Osteoblast (primary cell): ENCODE measurements around the gene RPA3. TPM values are rescaled to one million over a fixed set of nuclear protein-coding genes. Genes with fewer than 3 reads are reported as not detected.

ENCODE experiments used
- DNase-seq: peaks from one replicate; pipeline ENCODE4 v3.0.0; 2011; ENCODE audit warnings: low spot score, mixed read lengths; ENCODE audit not compliant: insufficient read length; ENCODE audit errors: missing footprints
- H2AFZ ChIP-seq: 2 replicates; pipeline ENCODE4 v1.6.0; 2011; ENCODE audit warnings: mild to moderate bottlenecking, low read length
- H3K27ac ChIP-seq: 2 replicates; pipeline ENCODE4 v1.5.1; 2011; ENCODE audit warnings: mild to moderate bottlenecking, low read depth, low read length, moderate library complexity
- H3K27me3 ChIP-seq: 2 replicates; pipeline ENCODE4 v1.6.0; 2012; ENCODE audit warnings: mild to moderate bottlenecking, control low read depth, inconsistent platforms, low read length, moderate library complexity; ENCODE audit not compliant: insufficient read depth
- H3K36me3 ChIP-seq: 2 replicates; pipeline ENCODE4 v1.5.1; 2011; ENCODE audit warnings: mild to moderate bottlenecking, low read length, control low read depth, moderate library complexity; ENCODE audit not compliant: insufficient read depth
- H3K4me1 ChIP-seq: 2 replicates; pipeline ENCODE4 v1.5.1; 2011; ENCODE audit warnings: mild to moderate bottlenecking, low read length, control low read depth, moderate library complexity; ENCODE audit not compliant: insufficient read depth
- H3K4me2 ChIP-seq: 2 replicates; pipeline ENCODE4 v1.6.0; 2011; ENCODE audit warnings: mild to moderate bottlenecking, low read length; ENCODE audit not compliant: insufficient read depth
- H3K4me3 ChIP-seq: fragments of 200-600 bp; sonication (generic); 3 replicates; pipeline ENCODE4 v1.5.1; 2012; ENCODE audit warnings: mild to moderate bottlenecking, low read length, inconsistent platforms; ENCODE audit not compliant: insufficient read depth
- H3K79me2 ChIP-seq: 2 replicates; pipeline ENCODE4 v1.6.0; 2012; ENCODE audit warnings: mild to moderate bottlenecking, low read length, control low read depth, inconsistent platforms; ENCODE audit not compliant: insufficient read depth
- H3K9me3 ChIP-seq: 2 replicates; pipeline ENCODE4 v1.5.1; 2011; ENCODE audit warnings: low read depth, low read length, control low read depth
- H4K20me1 ChIP-seq: 2 replicates; pipeline ENCODE4 v1.6.0; 2012; ENCODE audit warnings: mild to moderate bottlenecking, low read length, control low read depth; ENCODE audit not compliant: insufficient read depth
- CTCF ChIP-seq: IDR thresholded peaks from 2 replicates; pipeline ENCODE4 v1.5.1; 2011; ENCODE audit warnings: mild to moderate bottlenecking, low read depth, low read length, moderate library complexity; ENCODE audit errors: extremely low read depth
- total RNA-seq: library from RNA; depleted of rRNA; stranded (reverse); fragments of >200 nt; gene quantifications from 2 replicates; pipeline ENCODE4 v1.2.3, GENCODE V29; 2012

The RPA3 gene
- total RNA-seq, 1 donor: 16.6 TPM

GRCh38 chr7:7701527-7701926 lies 16.9 kb downstream of the RPA3 start:
- Histone ChIP-seq H2AFZ (no peak overlapping the region), H3K36me3 (no peaks in the 10 kb centered on the region), H4K20me1 (no peaks in the 10 kb centered on the region), H3K4me3 (no peak overlapping the region), H3K9me3 (no peaks in the 10 kb centered on the region), H3K4me1 (peaks cover 15% of the 10 kb centered on the region), H3K27ac (no peak overlapping the region), H3K79me2 (no peaks in the 10 kb centered on the region), H3K27me3 (no peaks in the 10 kb centered on the region), H3K4me2 (no peak overlapping the region)
- DNase-seq: no peak
- TF ChIP-seq CTCF: no peak

DNA sequence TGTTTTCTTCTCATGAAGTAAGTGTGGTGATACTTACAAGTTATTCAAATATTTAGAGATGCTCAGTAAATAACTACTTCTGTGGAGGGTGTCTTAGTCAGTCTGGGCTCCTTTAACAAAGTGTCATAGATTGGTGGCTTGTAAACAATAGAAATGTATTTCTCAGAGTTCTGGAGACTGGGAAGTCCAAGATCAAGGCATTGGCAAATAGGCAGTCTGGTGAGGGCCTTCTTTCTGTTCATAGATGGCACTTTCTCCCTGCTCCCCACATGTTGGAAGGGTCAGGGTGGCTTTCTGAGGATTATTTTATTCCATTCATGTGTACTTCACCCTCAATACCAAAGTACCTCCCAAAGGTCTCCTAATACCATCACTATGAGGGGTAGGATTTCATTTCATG lies 18.4 kb downstream of the RPA3 start:
- no peaks in the 10 kb centered on the region for H3K36me3 ChIP-seq
- H2AFZ ChIP-seq: no peak overlapping the region
- H3K27ac ChIP-seq: no peak overlapping the region
- H3K27me3 ChIP-seq: no peaks in the 10 kb centered on the region
- no peak for TF ChIP-seq CTCF
- peaks cover 19% of the 10 kb centered on the region for H3K4me1 ChIP-seq
- no peak overlapping the region for H3K4me3 ChIP-seq
- H3K4me2 ChIP-seq: peak overlapping the region; percentile 37
- no peaks in the 10 kb centered on the region for H4K20me1 ChIP-seq
- H3K79me2 ChIP-seq: no peaks in the 10 kb centered on the region
- no peak for DNase-seq
- H3K9me3 ChIP-seq: no peaks in the 10 kb centered on the region

GRCh38 chr7:7699380-7699779 lies 19.0 kb downstream of the RPA3 start:
- Histone ChIP-seq H4K20me1 (no peaks in the 10 kb centered on the region), H3K9me3 (no peaks in the 10 kb centered on the region), H2AFZ (no peak overlapping the region), H3K79me2 (no peaks in the 10 kb centered on the region), H3K4me2 (peak overlapping the region; percentile 37), H3K4me1 (peaks cover 19% of the 10 kb centered on the region), H3K27ac (no peak overlapping the region), H3K36me3 (no peaks in the 10 kb centered on the region), H3K4me3 (no peak overlapping the region), H3K27me3 (no peaks in the 10 kb centered on the region)
- no peak for TF ChIP-seq CTCF
- no peak for DNase-seq

GRCh38 chr7:7698930-7699329 lies 19.5 kb downstream of the RPA3 start:
- peaks cover 23% of the 10 kb centered on the region for H3K4me1 ChIP-seq
- H3K9me3 ChIP-seq: no peaks in the 10 kb centered on the region
- no peak for DNase-seq

More at GRCh38 chr7:7698930-7699329, 19.5 kb downstream of the RPA3 start:
- H3K79me2 ChIP-seq: no peaks in the 10 kb centered on the region
- no peak for TF ChIP-seq CTCF
- H3K4me2 ChIP-seq: no peak overlapping the region
- H3K4me3 ChIP-seq: no peak overlapping the region
- no peaks in the 10 kb centered on the region for H3K36me3 ChIP-seq
- H2AFZ ChIP-seq: no peak overlapping the region
- H3K27me3 ChIP-seq: no peaks in the 10 kb centered on the region
- H3K27ac ChIP-seq: no peak overlapping the region
- no peaks in the 10 kb centered on the region for H4K20me1 ChIP-seq
